HG02571 (cell line): Measurements from ENCODE around the gene CCNQ.

Experiments used
- ATAC-seq: cut with Tn5 transposase; IDR thresholded peaks from one replicate; pipeline ENCODE4 v1.9.1; 2021; ENCODE audit warnings: mild to moderate bottlenecking, moderate library complexity; ENCODE audit not compliant: unreplicated experiment

Gene CCNQ

GRCh38 chrX:153598541-153599191 lies at the start of gene CCNQ:
Gene CCNQ (minus strand): TSS chrX:153599139. CDS start chrX:153599073, 66 bp downstream.
- peak; percentile 49 for ATAC-seq

GRCh38 chrX:153647461-153648357 lies 48.8 kb upstream of the CCNQ start:
- no peak for ATAC-seq

- no peak for ATAC-seq
Observed at GRCh38 chrX:153646620-153647373, 47.9 kb upstream of the CCNQ start, which contains the start of gene DUSP9. Gene DUSP9 (plus strand): TSS chrX:153647203. CDS start chrX:153647954, 751 bp downstream.

GRCh38 chrX:153645921-153646488 lies 47.1 kb upstream of the CCNQ start:
- no peak for ATAC-seq

- no peak for ATAC-seq
Observed at GRCh38 chrX:153645151-153645550, 46.2 kb upstream of the CCNQ start.

GRCh38 chrX:153644356-153645125 lies 45.6 kb upstream of the CCNQ start:
- no peak for ATAC-seq

- ATAC-seq: no peak
Observed at GRCh38 chrX:153643431-153644351, 44.8 kb upstream of the CCNQ start.

GRCh38 chrX:153642655-153643430 lies 43.9 kb upstream of the CCNQ start:
- ATAC-seq: no peak

GRCh38 chrX:153642051-153642654 lies 43.2 kb upstream of the CCNQ start:
- ATAC-seq: no peak

- no peak for ATAC-seq
Observed at GRCh38 chrX:153641627-153642026, 42.7 kb upstream of the CCNQ start.

- no peak for ATAC-seq
Observed at GRCh38 chrX:153640736-153641575, 42.0 kb upstream of the CCNQ start.

GRCh38 chrX:153640045-153640686 lies 41.2 kb upstream of the CCNQ start:
- ATAC-seq: no peak

GRCh38 chrX:153639177-153640044 lies 40.5 kb upstream of the CCNQ start:
- ATAC-seq: no peak

GRCh38 chrX:153638436-153639176 lies 39.7 kb upstream of the CCNQ start:
- no peak for ATAC-seq

- no peak for ATAC-seq
Observed at GRCh38 chrX:153638041-153638371, 39.1 kb upstream of the CCNQ start.
